AG04450 (cell line): ENCODE data around the gene FGF21. TPM values are rescaled to one million over a fixed set of nuclear protein-coding genes. Genes with fewer than 3 reads are reported as not detected.

ENCODE experiments used
- CTCF ChIA-PET: fragments of 300-600, 350-600 bp; formaldehyde crosslinking; extraction: SDS; loops from one replicate; lab custom pipeline; 2022; ENCODE audit warnings: antibody characterized with exemption, inconsistent platforms; lab: Charles Lee
- POLR2A ChIA-PET: fragments of 350-600 bp; formaldehyde crosslinking; extraction: SDS; loops from one replicate; lab custom pipeline; 2021; ENCODE audit warnings: antibody characterized with exemption, inconsistent platforms; lab: Yijun Ruan, JAX
- DNase-seq: peaks from one replicate; pipeline ENCODE4 v3.0.0-alpha.2; 2011; ENCODE audit warnings: low read depth, low spot score
- H3K27ac ChIP-seq: one replicate; pipeline ENCODE4 v1.5.1; 2012; ENCODE audit warnings: low read depth, low read length, control low read depth
- H3K27me3 ChIP-seq: one replicate; pipeline ENCODE4 v1.6.0; 2012; ENCODE audit warnings: low read length; ENCODE audit not compliant: control insufficient read depth, insufficient read depth
- H3K4me3 ChIP-seq: 2 replicates; pipeline ENCODE4 v1.5.1; 2011; ENCODE audit warnings: mild to moderate bottlenecking, low read depth, low read length, control low read depth
- H3K9me3 ChIP-seq: 2 replicates; pipeline ENCODE4 v1.5.1; 2012; ENCODE audit warnings: low read length; ENCODE audit not compliant: control insufficient read depth, insufficient read depth
- CTCF ChIP-seq: IDR thresholded peaks from 2 replicates; pipeline ENCODE4 v1.5.1; 2011; ENCODE audit warnings: low read depth, low read length, control low read depth, inconsistent platforms
- polyA plus RNA-seq: library from polyadenylated mRNA; depleted of rRNA; stranded (reverse); fragments of >200 nt; gene quantifications from 2 replicates; pipeline ENCODE4 v1.2.3, GENCODE V29; 2011

The FGF21 gene
- polyA plus RNA-seq, 1 experiment: not detected

GRCh38 chr19:48752496-48753365 lies 2.6 kb upstream of the FGF21 start, which contains the start of gene FUT1:
Gene FUT1, minus strand, starts transcription at chr19:48752641. Its CDS starts 1,360 bp downstream, at chr19:48751281.
- DNase-seq: no peak
- CTCF ChIA-PET: no interaction called here

GRCh38 chr19:48755787-48756186 lies 463 bp downstream of the FGF21 start:
- no peak for TF ChIP-seq CTCF
- DNase-seq: no peak

More at GRCh38 chr19:48752496-48753365, 2.6 kb upstream of the FGF21 start, which contains the start of gene FUT1:
- TF ChIP-seq CTCF: no peak
- Histone ChIP-seq H3K27ac (no peak within 1 kb of the TSS), H3K4me3 (peak within 1 kb of the TSS; percentile 20; the same call in 1 of the 2 replicates), H3K9me3 (peaks cover 5% of the 10 kb centered on the region; the same call in 1 of the 2 replicates), H3K27me3 (peaks cover 36% of the 10 kb centered on the region)
- POLR2A ChIA-PET: no interaction called here

GRCh38 chr19:48756212-48756611 lies 888 bp downstream of the FGF21 start:
- DNase-seq: no peak
- Histone ChIP-seq H3K9me3 (no peaks in the 10 kb centered on the region; the same call in 1 of the 2 replicates), H3K4me3 (no peak overlapping the region), H3K27me3 (peaks cover 31% of the 10 kb centered on the region), H3K27ac (no peak overlapping the region)
- CTCF ChIA-PET: no interaction called here
- TF ChIP-seq CTCF: no peak
- POLR2A ChIA-PET: no interaction called here

More at GRCh38 chr19:48755787-48756186, 463 bp downstream of the FGF21 start:
- Histone ChIP-seq H3K9me3 (peaks cover under 1% of the 10 kb centered on the region; the same call in 1 of the 2 replicates), H3K4me3 (no peak overlapping the region), H3K27ac (no peak overlapping the region), H3K27me3 (peaks cover 29% of the 10 kb centered on the region)
- ChIA-PET POLR2A (no interaction called here), CTCF (no interaction called here)

GRCh38 chr19:48756686-48757085 lies 1.4 kb downstream of the FGF21 start:
- Histone ChIP-seq H3K9me3 (no peaks in the 10 kb centered on the region; the same call in 1 of the 2 replicates), H3K4me3 (no peak overlapping the region), H3K27me3 (peaks cover 31% of the 10 kb centered on the region), H3K27ac (no peak overlapping the region)
- no peak for TF ChIP-seq CTCF
- ChIA-PET POLR2A (interaction anchor here (0.6 kb wide), 1 partner anchor 49 kb away, joined by 10 read pairs; no protein-coding TSS in a partner anchor), CTCF (no interaction called here)
- DNase-seq: no peak
